CD4-positive, CD25-positive, alpha-beta regulatory T cell (primary cell): ENCODE results near the gene ZNF521. TPM values are rescaled to one million over a fixed set of nuclear protein-coding genes. Genes with fewer than 3 reads are reported as not detected.

Experiments
- ATAC-seq, 2 donors: fragments of 150-1000 bp; cut with Tn5 transposase; one replicate each; pipeline ENCODE4 v1.10.0; 2021; ENCODE audit warnings: low read depth in 2 of 2, moderate number of reproducible peaks in 2 of 2, moderate library complexity in 1 of 2
- DNase-seq, 3 donors: peaks; one replicate each; pipeline versions ENCODE4 v3.0.0 to v3.0.0-alpha.2; 2012 to 2022; ENCODE audit warnings: mixed read lengths in 1 of 3
- H3K27ac ChIP-seq: one replicate; pipeline ENCODE4 v1.7.0; 2013; ENCODE audit warnings: mild to moderate bottlenecking, low read length; ENCODE audit not compliant: insufficient read depth, poor library complexity, severe bottlenecking
- H3K27me3 ChIP-seq: one replicate; pipeline ENCODE4 v1.7.0; 2013; ENCODE audit warnings: low read length; ENCODE audit not compliant: control insufficient read depth, insufficient read depth
- H3K36me3 ChIP-seq: one replicate; pipeline ENCODE4 v1.7.0; 2013; ENCODE audit warnings: mild to moderate bottlenecking, low read length, moderate library complexity; ENCODE audit not compliant: control insufficient read depth, insufficient read depth
- H3K4me1 ChIP-seq: 2 replicates; pipeline ENCODE4 v1.7.0; 2013; ENCODE audit warnings: mild to moderate bottlenecking, low read length; ENCODE audit not compliant: insufficient read depth, control insufficient read depth, poor library complexity, severe bottlenecking
- H3K4me3 ChIP-seq: one replicate; pipeline ENCODE4 v1.7.0; 2013; ENCODE audit warnings: low read depth, mild to moderate bottlenecking, low read length, moderate library complexity
- H3K9me3 ChIP-seq, 2 experiments: 1 replicate in 1 of 2; 2 replicates in 1 of 2; pipeline ENCODE4 v1.7.0; 2013; ENCODE audit warnings: low read length in 2 of 2, mild to moderate bottlenecking in 1 of 2, moderate library complexity in 1 of 2; ENCODE audit not compliant: control insufficient read depth in 2 of 2
- H3K27ac Mint-ChIP-seq, 3 donors: one replicate each; pipeline ENCODE4 v1.8.0; 2020 to 2022; ENCODE audit warnings: mild to moderate bottlenecking in 3 of 3, mixed read lengths in 3 of 3, moderate library complexity in 2 of 3
- H3K27me3 Mint-ChIP-seq: one replicate; pipeline ENCODE4 v1.8.0; 2022; ENCODE audit warnings: mild to moderate bottlenecking, mixed read lengths
- H3K36me3 Mint-ChIP-seq: one replicate; pipeline ENCODE4 v1.8.0; 2020; ENCODE audit warnings: mixed read lengths
- H3K4me1 Mint-ChIP-seq, 4 donors: one replicate each; pipeline ENCODE4 v1.8.0; 2020 to 2022; ENCODE audit warnings: mixed read lengths in 4 of 4, mild to moderate bottlenecking in 1 of 4
- H3K4me3 Mint-ChIP-seq, 4 donors: one replicate each; pipeline ENCODE4 v1.8.0; 2020 to 2022; ENCODE audit warnings: mild to moderate bottlenecking in 4 of 4, mixed read lengths in 4 of 4, moderate library complexity in 3 of 4
- H3K9me3 Mint-ChIP-seq, 7 donors: one replicate each; pipeline ENCODE4 v1.8.0; 2020 to 2022; ENCODE audit warnings: mixed read lengths in 7 of 7, mild to moderate bottlenecking in 3 of 7, moderate library complexity in 2 of 7
- polyA plus RNA-seq, 4 donors: library from polyadenylated mRNA; unstranded; fragments of 300-500 nt; fragmentation: Illumina TruSeq; gene quantifications; one replicate each; pipeline ENCODE4 v1.2.3, GENCODE V29; 2021
- total RNA-seq: library from RNA; stranded (reverse); gene quantifications from one replicate; pipeline ENCODE4 v1.2.3, GENCODE V29; 2022

ZNF521 gene
- total and polyA plus RNA-seq, 5 donors from 2014 or later, result 1.8 TPM; not detected in 4

GRCh38 chr18:25125680-25126079, 226.3 kb downstream of the ZNF521 start:
- Mint-ChIP-seq H3K36me3 (no peaks in the 10 kb centered on the region), H3K27ac (no peak overlapping the region), H3K4me1 (no peaks in the 10 kb centered on the region), H3K4me3 (no peak overlapping the region), H3K9me3 (peaks cover 0 to 7% (median 2%) of the 10 kb centered on the region in 7 donors), H3K27me3 (no peaks in the 10 kb centered on the region)
- no peaks in the 10 kb centered on the region for H3K9me3 ChIP-seq
- no peaks in the 10 kb centered on the region for H3K4me1 ChIP-seq
- DNase-seq (no peak), ATAC-seq (no peak)
- H3K27me3 ChIP-seq, result no peaks in the 10 kb centered on the region
- no peaks in the 10 kb centered on the region for H3K36me3 ChIP-seq
- no peak overlapping the region for H3K27ac ChIP-seq
- H3K4me3 ChIP-seq, result no peak overlapping the region

- Mint-ChIP-seq H3K27me3 (no peaks in the 10 kb centered on the region), H3K4me3 (no peak overlapping the region), H3K27ac (no peak overlapping the region), H3K4me1 (no peaks in the 10 kb centered on the region), H3K36me3 (no peaks in the 10 kb centered on the region), H3K9me3 (peaks cover 0 to 6% (median 2%) of the 10 kb centered on the region in 7 donors)
- ATAC-seq (no peak), DNase-seq (no peak)
- Histone ChIP-seq H3K36me3 (no peaks in the 10 kb centered on the region), H3K27me3 (no peaks in the 10 kb centered on the region), H3K9me3 (no peaks in the 10 kb centered on the region), H3K4me1 (no peaks in the 10 kb centered on the region), H3K27ac (no peak overlapping the region), H3K4me3 (no peak overlapping the region)
These were observed 228.3 kb downstream of the ZNF521 start for GRCh38 chr18:25123438-25124232.

GRCh38 chr18:25121442-25121841, 230.5 kb downstream of the ZNF521 start:
- H3K4me1 Mint-ChIP-seq, result no peaks in the 10 kb centered on the region
- Histone ChIP-seq H3K27me3 (no peaks in the 10 kb centered on the region), H3K27ac (no peak overlapping the region), H3K4me3 (no peak overlapping the region), H3K36me3 (no peaks in the 10 kb centered on the region), H3K9me3 (no peaks in the 10 kb centered on the region), H3K4me1 (no peaks in the 10 kb centered on the region)
- ATAC-seq (no peak), DNase-seq (no peak)
- no peaks in the 10 kb centered on the region for H3K36me3 Mint-ChIP-seq
- no peaks in the 10 kb centered on the region for H3K27me3 Mint-ChIP-seq
- H3K27ac Mint-ChIP-seq, result no peak overlapping the region
- no peak overlapping the region for H3K4me3 Mint-ChIP-seq
- peaks cover 0 to 11% (median 4%) of the 10 kb centered on the region in 7 donors for H3K9me3 Mint-ChIP-seq

- Histone ChIP-seq H3K4me1 (no peaks in the 10 kb centered on the region), H3K36me3 (no peaks in the 10 kb centered on the region), H3K27me3 (no peaks in the 10 kb centered on the region), H3K9me3 (no peaks in the 10 kb centered on the region), H3K4me3 (no peak overlapping the region), H3K27ac (no peak overlapping the region)
- H3K27ac Mint-ChIP-seq, result no peak overlapping the region
- H3K4me3 Mint-ChIP-seq, result no peak overlapping the region
- H3K36me3 Mint-ChIP-seq, result no peaks in the 10 kb centered on the region
- DNase-seq (no peak), ATAC-seq (no peak)
- no peaks in the 10 kb centered on the region for H3K27me3 Mint-ChIP-seq
- peaks cover 0 to 8% (median 2%) of the 10 kb centered on the region in 7 donors for H3K9me3 Mint-ChIP-seq
- H3K4me1 Mint-ChIP-seq, result no peaks in the 10 kb centered on the region
These were observed 238.4 kb downstream of the ZNF521 start for GRCh38 chr18:25113566-25113965.

- Histone ChIP-seq H3K9me3 (no peaks in the 10 kb centered on the region), H3K36me3 (no peaks in the 10 kb centered on the region), H3K4me1 (no peaks in the 10 kb centered on the region), H3K27me3 (no peaks in the 10 kb centered on the region), H3K27ac (no peak overlapping the region), H3K4me3 (no peak overlapping the region)
- Mint-ChIP-seq H3K9me3 (peaks cover 0 to 6% (median 2%) of the 10 kb centered on the region in 7 donors), H3K27me3 (no peaks in the 10 kb centered on the region), H3K4me3 (no peak overlapping the region), H3K4me1 (no peaks in the 10 kb centered on the region), H3K36me3 (no peaks in the 10 kb centered on the region), H3K27ac (no peak overlapping the region)
- no peak for ATAC-seq
- no peak for DNase-seq
These were observed 239.0 kb downstream of the ZNF521 start for GRCh38 chr18:25112821-25113434.

GRCh38 chr18:25111377-25112288, 240.3 kb downstream of the ZNF521 start:
- H3K4me1 Mint-ChIP-seq, result no peaks in the 10 kb centered on the region
- ATAC-seq, result no peak
- H3K9me3 Mint-ChIP-seq, result peaks cover 0 to 2% (median 0%) of the 10 kb centered on the region in 7 donors

DNA sequence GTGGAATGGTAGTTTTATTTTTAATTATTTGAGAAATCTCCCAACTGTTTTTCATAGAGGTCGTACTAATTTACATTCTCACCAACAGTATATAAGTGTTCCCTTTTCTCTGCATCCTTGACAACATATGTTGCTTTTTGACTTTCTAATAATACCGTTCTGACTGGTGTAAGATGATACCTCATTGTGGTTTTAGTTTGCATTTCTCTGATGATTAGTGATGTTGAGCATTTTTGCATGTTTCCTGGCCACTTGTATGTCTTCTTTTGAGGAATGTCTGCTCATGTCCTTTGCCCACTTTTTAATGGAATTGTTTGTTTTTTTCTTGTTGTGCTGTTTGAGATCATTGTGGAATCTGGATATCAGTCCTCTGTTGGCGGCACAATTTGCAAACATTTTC, 242.5 kb downstream of the ZNF521 start:
- no peak overlapping the region for H3K4me3 Mint-ChIP-seq
- H3K27ac Mint-ChIP-seq, result no peak overlapping the region
- Histone ChIP-seq H3K9me3 (no peaks in the 10 kb centered on the region), H3K36me3 (no peaks in the 10 kb centered on the region), H3K4me3 (no peak overlapping the region), H3K27me3 (no peaks in the 10 kb centered on the region), H3K4me1 (no peaks in the 10 kb centered on the region), H3K27ac (no peak overlapping the region)
- no peaks in the 10 kb centered on the region for H3K27me3 Mint-ChIP-seq
- H3K4me1 Mint-ChIP-seq, result no peaks in the 10 kb centered on the region
- DNase-seq (no peak), ATAC-seq (no peak)
- no peaks in the 10 kb centered on the region for H3K36me3 Mint-ChIP-seq
- peaks cover 0 to 2% (median 0%) of the 10 kb centered on the region in 7 donors for H3K9me3 Mint-ChIP-seq

More at GRCh38 chr18:25111377-25112288, 240.3 kb downstream of the ZNF521 start:
- Histone ChIP-seq H3K4me3 (no peak overlapping the region), H3K27me3 (no peaks in the 10 kb centered on the region), H3K27ac (no peak overlapping the region), H3K36me3 (no peaks in the 10 kb centered on the region), H3K4me1 (no peaks in the 10 kb centered on the region), H3K9me3 (no peaks in the 10 kb centered on the region)
- no peak for DNase-seq
- H3K27me3 Mint-ChIP-seq, result no peaks in the 10 kb centered on the region
- H3K4me3 Mint-ChIP-seq, result no peak overlapping the region
- H3K36me3 Mint-ChIP-seq, result no peaks in the 10 kb centered on the region
- H3K27ac Mint-ChIP-seq, result no peak overlapping the region
